ENCODE data around the gene POU2F1.
"Not testable (repeated sequence)": the region's sequence is repeated elsewhere in the genome, so short reads cannot be mapped to it uniquely, and the experiment has no call there.

POU2F1 gene

DNA sequence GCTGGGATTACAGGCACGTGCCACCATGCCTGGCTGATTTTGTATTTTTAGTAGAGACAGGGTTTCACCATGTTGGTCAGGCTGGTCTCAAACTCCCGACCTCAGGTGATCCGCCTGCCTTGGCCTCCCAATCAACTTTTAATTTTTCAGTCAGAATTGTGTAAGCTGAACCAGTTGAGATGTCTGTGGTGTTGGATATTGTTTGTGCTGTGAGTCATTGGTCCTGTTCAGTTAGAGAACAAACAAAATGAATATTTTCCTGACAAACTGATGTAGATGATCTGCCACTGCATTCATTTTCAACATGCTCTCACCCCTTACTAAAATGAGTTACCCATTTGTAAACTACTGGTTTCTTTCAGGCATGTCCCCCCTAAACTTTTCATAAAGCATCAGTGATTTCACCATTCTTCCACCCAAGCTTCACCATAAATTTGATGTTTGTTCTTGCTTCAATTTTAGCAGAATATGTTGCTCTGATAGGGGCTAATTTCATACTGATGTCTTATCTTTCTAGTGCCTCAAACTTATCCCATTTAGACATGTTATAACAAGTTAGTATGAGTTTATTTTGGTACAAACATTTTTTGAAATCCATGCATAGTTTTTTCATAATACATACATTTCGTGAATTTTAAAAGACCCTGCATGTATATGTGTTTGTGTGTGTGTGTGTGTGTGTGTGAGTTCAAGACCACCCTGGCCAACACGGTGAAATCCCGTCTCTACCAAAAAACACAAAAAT, 15.2 kb upstream of the POU2F1 start:
- DNase-seq: not testable (repeated sequence)

DNA sequence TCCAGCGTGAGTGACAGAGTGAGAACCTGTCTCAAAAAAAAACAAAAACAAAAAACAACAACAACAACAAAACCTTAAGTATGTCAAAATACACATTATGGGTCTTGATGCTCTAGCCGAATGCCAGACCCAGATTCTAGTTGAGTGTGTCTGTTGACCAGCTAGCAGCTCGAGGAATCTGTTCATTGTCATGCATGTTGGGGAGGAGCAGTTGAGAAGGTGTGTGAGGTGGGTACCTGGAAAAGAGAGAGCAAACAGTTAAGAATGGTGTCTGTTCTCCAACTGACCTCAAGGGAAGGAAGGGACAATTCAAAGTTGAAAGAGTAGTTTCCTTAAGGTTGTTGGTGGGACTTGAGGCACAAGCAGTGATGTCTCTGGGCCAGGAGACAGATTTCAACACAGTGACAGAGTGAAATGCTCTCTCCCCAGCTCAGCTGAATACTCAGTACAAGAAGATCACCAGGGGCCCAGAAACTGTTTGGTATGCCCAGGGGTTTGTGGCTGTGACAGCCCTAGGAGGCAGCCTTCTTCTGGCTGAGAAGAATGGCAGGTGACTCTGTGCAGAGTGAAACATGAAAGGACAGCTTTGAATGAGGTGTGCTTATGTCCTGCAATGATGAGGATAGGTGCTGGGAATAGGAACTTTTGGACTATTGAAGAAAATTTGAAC, 14.4 kb upstream of the POU2F1 start:
- DNase-seq: no peak

DNA sequence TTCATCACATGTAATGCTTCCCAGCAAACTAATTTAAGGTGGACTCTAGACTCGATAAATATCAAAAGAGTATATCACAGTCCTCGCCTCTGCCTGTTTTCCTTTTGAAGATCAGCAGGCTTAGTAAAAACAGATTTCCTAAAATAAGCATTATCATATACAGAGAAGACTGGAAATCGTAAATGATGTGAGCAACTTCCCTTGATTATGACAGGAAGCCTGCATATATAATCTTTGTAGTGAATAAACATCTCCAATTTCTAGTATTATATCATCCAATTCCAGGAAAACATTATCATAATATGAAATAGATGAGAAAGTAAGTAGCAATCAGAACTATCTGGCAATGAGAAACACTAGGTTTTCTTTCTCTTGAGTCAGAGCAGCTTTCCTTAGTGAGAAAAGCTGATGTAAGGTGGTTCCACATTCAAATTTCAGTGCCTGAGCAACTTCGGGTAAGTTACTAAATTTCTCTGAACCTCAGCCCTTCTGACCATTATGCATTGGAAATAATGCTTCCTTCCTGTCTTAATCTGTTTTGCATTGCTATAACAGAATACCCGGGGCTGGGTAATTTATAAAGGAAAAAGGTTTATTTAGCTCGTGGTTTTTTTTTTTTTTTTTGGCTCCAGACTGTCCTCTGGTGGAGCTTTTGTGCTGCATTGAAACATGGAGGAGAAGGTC, 12.6 kb upstream of the POU2F1 start:
- no peak for DNase-seq

DNA sequence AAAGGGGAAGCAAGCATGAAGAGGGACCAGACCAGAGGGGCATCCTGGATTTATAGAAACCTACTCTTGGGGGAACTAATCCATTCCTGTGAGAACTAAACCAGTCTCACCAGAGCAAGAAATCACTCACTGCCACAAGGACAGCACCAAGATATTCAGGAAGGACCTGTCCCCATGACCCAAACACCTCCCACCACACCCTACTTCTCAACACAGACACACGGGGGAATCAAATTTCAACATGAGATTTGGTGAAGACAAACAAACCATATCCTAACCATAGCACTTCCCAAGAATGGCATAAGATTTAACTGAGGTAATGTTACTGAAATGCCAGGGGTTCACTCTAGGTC, 12.1 kb upstream of the POU2F1 start:
- no peak for DNase-seq

DNA sequence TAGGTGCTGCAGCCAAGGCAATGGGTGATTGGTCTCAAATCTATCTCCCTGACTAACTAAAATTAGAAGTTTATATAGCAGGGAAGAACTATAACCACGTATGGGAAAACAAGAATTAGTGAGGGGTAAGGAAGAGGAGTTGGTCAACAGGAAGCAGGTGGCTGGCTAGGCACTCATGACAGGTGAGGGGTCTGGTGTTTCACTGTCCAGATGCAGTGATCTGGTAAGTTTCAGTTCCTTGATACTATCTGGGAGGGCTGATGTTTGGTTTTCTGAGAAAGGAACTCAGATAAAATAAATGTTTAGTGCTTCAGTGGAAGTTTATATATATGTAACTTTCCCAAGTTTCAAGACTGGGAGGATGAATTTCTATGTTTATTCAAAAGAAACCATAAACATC, 11.6 kb upstream of the POU2F1 start:
- DNase-seq: no peak

DNA sequence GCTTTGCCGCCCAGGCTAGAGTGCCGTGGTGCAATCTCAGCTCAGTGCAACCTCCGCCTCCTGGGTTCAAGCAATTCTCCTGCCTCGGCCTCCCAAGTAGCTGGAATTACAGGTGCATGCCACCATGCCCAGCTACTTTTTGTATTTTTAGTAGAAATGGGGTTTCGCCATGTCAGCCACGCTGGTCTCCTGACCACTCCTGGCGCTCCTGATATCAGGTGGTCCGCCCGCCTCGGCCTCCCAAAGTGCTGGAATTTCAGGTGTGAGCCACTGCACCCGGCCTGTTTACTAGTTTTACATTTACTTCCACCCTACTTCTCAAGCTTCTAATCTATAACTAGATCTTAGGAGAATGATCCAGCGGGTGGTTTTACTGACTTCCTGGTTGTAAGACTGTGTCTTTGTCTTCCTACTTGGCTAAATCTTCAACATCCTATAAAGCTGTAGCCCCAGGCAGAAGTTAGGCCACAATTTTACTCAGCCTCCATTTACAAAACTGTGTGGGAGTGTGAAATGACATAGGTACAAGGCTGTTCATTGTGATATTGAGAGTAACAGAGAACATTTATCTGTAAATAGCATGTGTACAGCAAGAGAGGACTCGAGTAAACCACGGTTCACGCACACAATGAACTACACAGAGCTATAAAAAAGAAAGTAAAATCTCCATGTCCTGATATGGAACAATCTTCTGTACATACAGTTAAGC, 9.6 kb upstream of the POU2F1 start:
- no peak for DNase-seq

DNA sequence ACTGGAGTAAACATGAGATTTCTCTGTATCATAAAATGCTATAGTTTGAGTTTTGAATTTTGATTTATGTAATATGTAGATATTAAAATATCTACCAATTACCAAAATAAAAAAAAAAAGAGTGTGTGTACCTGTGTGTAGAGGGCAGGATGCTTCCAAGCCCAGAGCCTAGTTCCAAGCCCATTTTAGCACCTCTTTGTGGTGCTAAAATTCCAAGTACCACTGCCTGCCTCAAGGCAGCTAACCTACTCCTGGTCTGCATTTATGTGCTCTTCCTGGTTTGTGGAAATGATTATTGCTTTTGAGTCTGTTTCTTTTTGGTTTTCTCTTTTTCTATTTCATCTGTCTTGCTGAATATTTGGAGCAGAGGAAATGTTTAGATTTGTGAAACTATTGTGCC, 8.7 kb upstream of the POU2F1 start:
- no peak for DNase-seq

DNA sequence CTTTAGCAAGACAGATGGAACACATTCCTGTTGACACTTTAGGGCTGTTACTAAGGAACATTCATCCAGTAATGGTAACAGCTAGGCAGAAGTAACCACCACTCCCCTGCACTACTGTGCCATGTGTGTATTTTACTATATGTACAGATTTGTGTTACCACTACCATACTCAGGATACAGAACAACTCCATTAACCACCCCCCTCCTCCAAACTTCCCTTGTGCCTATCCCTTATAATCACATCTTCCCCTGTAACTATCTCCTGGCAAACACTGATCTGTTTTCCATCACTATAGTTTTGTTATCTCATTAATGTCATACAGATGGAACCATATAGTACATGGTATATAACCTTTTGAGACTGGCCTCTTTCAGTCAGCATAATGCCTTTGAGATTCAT, 3.9 kb upstream of the POU2F1 start:
- no peak for DNase-seq

DNA sequence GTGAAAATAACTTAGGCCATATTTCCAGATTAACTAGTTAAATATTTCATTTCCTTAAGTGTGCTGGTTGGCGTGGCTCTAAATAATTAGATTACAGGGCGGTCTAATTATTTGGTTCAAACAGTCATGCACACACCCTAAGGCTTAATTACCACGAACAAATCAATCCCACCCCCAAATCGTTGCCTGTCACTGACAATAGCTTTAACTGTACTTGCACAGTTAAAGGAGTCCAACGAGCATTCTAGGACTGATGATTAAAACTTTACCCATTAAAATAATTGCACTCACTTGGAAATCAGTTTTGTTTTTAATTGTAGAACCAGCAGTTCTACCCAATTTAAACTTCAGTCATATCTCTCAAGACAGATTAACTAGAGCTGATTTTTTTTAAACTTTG, 1.5 kb upstream of the POU2F1 start:
- peak; percentile 96 for DNase-seq

DNA sequence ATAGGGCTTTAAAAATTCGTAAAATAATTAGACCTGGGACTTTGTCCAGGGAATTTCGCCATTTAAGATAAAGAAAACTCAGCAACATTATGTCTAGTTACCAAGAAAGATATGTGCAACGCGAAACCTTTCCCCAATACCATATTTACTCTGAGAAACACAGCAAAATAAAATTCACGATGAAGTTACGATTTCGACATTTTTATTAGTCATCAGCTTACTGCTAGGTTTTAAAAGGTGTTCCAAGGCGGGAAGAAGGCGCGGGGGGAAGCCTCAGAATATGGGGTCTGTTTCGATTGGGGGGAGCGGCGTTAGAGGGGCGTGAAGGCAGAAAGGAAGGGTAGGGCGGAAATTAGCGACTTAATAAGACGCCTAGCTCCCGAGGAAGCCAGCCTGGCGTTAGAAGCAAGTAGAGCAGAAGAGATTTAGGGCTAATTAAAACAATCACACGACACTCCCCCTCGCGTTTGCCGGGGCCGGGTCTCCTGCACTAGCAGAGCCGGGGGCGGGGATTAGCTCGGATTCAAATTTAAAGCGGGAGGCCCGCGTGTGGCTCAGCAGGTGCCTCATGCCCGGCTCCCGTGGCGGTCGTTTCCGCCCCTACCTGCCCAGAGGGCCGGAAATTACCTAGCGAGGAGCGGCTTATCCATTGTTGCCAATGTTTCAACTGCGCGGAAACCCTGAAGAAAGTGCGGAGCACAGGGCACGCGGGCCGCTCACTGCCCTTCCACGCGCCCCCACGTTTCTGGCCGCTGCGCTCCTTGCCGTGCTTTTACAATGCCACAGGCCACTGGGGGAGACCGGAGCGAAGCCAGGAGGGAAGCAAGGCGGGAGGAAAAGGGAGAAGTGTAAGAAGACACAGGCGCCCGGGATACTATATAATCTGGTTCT, 795 bp upstream of the POU2F1 start:
- peak; percentile 100 for DNase-seq

DNA sequence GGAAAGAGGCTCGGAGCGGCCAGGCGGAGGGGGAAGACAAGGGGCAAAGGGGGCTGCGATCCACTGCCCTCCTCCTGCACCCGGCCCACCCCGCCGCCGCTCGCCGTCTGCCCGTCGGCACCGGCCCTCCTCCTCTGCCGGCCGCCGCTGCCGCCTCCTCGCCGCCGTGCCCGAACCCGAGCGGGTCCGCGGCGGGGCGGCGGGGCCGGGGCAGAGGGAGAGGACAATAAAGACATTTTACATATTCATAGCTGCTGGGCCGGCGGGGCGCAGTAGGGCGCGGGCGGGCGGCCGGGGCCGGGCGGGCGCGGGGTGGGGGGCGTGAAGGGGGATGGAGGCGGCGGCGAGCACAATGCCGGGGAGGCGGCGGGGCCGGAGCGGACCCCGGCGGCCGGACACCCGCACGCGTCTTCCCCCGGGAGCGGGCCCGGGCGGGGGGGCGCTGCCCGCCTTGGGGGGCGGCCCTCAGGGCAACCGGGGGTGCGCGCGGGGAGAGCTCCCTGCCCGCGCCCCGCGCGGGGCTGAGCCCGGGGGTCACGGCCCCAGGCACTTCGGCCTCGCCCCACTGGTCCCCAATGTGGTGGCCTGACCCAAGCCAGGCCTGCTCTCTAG, 546 bp downstream of the POU2F1 start:
- DNase-seq: no peak

DNA sequence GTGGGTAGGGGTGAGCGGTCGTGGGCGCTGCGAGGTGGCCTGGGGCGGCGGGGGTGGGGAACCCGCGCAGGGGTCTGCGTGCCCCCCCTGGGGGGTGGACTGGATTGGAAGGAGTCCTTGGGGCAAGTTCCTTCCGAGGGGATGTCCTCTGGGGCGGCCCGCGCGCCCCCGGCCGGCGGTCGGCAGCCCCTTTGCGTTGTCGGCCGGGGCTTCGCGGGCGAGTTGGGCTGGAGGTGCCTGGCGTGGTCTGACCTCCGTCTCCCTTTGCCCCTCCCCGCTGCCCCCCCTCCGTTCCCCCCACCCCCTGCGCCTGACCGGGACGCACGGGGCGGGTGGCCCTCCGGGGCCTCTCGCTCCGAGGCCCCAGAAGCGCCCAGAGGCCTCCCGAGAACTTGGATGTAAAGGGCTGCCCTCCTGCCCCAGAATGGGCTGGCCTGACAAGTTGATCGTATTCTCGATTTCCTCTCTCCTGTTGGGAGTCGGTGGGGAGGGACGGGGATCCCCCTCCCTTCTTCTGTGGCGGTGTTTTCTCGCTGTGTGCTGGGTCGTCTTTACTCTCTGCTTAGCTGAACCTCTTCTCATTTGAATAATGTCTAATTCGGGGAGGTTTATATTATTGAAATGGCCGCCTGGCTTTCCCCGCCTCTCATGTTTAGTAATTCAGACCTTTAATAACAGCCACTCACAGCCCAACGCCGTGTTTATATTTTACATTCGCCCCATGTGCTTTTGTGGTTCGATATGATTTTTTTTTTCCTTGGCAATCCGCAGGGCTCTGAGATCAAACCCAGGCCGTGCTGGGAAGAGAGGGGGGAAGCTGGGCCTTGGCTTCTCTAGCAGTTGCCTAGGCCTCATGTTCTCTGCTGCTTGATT, 1.3 kb downstream of the POU2F1 start:
- DNase-seq: peak; percentile 92

DNA sequence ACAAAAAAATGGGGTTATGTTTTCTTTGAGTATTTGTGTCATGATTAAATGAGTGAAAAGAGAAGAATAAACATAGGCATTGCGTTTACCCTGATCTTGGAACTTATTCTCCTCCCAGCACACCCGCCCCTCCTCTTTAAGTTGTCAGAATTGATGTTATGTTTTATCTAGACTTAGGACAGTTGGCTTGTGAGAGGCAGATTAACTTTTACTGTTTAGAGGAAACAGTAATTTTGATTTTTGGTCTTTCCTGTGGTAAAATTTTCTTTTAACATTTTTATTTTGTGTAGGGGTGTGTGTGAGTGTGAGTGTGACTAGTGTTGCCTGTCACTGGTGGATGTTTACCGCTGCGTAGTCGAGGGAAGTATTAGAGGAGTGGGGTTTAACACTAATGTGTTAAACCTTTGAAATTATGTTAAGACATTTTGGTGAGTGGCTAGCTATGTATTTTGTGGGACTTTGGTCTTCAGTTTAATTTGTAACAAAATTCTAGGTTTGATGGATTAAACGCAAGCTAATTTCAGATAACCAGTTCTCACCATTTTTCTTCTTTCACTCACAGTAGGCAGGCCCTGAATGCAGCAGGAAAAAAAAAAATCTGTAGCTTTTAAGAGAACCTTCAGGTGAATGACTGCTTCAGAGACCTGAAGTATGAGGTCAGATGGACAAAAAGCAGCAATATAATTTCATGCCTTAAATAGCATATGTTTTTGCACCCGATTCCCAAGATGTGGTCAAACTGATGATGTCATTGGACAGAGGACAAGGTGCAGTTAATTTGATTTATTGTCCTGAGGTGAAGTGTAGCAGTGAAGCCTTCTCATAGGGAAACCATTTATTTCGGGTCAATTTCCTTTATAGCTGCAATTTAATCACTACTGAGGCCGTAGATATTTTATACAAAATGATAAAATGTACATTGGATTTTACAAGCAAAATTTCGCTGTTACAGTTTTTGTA, 2.7 kb downstream of the POU2F1 start:
- peak; percentile 71 for DNase-seq

DNA sequence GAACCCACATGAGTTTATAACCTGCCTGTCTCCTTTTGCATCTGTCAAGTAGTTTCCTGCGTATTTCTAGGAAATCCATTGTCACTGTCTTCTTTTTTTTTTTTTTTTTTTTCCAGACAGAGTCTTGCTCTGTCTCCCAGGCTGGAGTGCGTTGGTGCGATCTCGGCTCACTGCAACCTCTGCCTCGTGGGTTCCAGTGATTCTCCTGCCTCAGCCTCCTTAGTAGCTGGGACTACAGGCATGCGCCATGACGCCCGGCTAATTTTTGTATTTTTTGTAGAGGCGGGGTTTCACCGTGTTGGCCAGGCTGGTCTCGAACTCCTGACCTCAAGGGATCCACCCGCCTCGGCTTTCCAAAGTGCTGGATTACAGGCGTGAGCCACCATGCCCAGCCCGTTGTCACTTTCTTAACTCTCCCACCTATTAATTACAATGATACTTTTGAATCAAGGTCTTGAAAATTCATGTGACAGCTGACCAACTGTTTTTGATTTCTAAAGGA, 4.1 kb downstream of the POU2F1 start:
- peak; percentile 37 for DNase-seq

DNA sequence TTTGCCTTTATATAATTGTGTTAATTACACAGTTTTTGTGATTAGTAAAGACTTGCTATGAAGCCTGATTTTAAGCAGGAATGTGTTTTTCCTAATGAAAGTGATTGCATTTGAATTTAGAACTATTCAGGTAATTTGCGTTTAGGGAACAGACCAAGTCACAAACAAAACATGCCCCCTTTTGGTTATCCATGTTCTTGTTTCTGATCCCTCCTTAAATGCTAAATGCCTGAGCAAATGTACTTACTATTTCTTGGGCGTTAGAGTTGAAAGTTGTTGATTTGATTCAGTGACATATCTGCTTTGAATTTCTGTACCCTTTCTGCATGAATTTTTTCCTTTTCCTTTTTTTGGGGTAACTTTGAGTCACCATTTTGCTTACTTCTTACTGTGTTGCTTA, 5.2 kb downstream of the POU2F1 start:
- peak; percentile 20 for DNase-seq

DNA sequence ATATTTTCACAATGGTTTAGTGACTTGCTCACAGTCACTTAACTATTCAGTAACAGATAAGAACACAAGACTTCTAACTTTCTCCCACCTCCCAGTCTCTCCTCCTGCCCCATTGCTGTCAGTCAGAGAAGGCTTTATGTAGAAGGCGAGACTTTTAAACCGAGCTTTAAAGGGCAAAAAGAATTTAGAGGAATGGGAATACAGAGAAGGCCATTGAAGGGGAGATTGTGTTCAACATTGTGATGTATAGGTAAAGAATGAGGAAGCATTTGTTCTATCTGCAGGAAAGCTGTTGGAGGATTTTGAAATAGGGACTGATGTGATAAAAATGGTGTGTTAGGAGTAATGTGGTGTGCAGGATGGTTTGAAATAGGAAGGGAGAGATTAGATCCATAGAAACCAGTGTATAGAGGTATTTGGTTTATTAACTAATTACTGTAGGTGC, 7.3 kb downstream of the POU2F1 start:
- DNase-seq: peak; percentile 34

DNA sequence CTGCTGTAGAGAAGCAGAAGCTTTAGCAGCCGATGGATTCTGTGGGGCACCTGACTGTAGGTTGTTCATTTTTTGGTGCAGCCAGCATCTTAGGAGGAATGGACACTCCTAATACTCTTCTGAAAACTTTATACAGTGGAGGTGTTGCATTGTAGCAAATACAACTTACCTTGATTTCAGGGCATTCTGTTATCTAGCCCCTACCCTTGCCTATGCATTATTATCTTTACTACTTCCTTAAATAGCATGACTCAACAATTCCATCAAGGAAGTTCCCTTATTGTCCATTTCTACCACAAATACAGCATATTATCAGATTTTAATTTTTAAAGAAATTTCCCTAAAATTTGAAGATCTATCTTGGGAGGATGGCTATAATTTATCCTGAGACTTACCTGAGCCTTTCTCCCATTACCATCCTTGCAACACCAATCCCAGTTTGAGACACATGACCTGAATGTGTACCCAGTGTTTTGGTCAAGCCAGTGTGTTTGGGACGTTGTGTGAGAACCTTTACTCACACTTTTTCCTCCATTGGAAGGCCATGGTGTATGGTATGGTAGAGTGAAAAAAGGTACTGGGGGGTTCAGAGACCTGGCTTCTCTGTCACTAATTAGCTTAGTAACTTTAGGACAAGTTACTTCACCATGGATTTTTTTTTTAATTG, 9.2 kb downstream of the POU2F1 start:
- DNase-seq: peak; percentile 35

DNA sequence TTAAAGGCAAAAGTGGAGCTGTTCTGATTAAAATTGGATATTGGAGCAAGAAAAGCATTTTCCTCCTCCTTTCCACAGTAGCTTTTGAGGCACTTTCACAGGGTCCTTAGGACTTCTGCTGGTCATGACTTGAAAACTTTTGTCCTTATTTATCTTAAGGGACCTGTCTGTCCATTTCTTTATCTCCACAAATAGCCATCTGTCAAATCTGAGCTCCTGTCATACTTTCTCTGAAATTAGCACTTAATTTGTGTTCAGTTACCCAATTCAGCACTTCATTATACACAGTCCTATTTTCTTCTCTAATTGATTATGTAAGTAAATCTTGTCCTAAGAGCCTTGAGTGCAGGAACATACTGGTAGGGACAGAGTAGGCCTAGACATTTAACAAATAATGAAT, 9.8 kb downstream of the POU2F1 start:
- DNase-seq: peak; percentile 39

DNA sequence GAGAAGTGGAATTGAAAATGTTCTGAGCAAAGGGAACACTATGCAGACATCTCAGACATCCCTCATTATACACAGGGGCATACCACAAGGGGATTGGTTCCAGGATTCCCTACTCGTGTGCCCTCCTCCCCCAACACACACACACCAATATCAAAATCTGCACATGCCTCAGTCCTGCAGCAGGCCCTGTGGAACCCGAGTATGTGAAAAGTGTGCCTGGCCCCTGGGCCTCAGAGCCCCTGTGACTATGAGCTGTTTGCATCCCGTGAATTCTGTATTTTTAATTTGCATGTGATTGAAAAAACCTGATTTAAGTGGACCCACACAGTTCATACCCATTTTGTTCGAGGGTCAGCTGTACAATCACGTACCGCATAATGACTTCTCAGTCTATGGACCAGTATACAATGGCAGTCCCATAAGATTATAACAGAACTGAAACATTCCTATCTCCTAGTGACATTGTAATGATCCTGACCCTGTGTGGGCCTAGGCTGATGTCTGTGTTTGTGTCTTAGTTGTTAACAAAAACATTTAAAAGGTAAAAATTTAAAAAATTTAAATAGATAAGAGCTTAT, 11.3 kb downstream of the POU2F1 start:
- DNase-seq: no peak
